Measurements from ENCODE around the gene VTI1A.

The VTI1A gene

GRCh38 chr10:112426111-112426510 lies 20.9 kb upstream of the VTI1A start:
- WGBS, 2 experiments (ENCODE audit: insufficient coverage in 2 of 2), result 100% methylated on average over 1 of the region's 2 CpGs; no CpG with 5 or more reads in 1 of the 2 experiments
- Histone ChIP-seq H3K4me3 (ENCODE audit: extremely low read depth, insufficient read depth, low read length, poor library complexity, severe bottlenecking) (no peak overlapping the region), H3K36me3 (ENCODE audit: control insufficient read depth, insufficient read depth, low read length) (peaks cover 17% of the 10 kb centered on the region), H3K27ac (ENCODE audit: low read depth, low read length, severe bottlenecking) (no peak overlapping the region), H3K4me1 (ENCODE audit: control insufficient read depth, insufficient read depth, low read length, poor library complexity, severe bottlenecking) (no peaks in the 10 kb centered on the region), H3K9me3 (ENCODE audit: control insufficient read depth, low read length) (no peaks in the 10 kb centered on the region)

- Histone ChIP-seq H3K36me3 (ENCODE audit: control insufficient read depth, insufficient read depth, low read length) (peaks cover 47% of the 10 kb centered on the region), H3K4me3 (ENCODE audit: extremely low read depth, insufficient read depth, low read length, poor library complexity, severe bottlenecking) (no peak overlapping the region), H3K4me1 (ENCODE audit: control insufficient read depth, insufficient read depth, low read length, poor library complexity, severe bottlenecking) (no peaks in the 10 kb centered on the region), H3K27ac (ENCODE audit: low read depth, low read length, severe bottlenecking) (no peak overlapping the region), H3K9me3 (ENCODE audit: control insufficient read depth, low read length) (no peaks in the 10 kb centered on the region)
- WGBS, 2 experiments (ENCODE audit: insufficient coverage in 2 of 2), result 79 to 86% methylated on average over 3 of the region's 3 CpGs
These were observed 17.9 kb upstream of the VTI1A start for GRCh38 chr10:112429147-112429546.

GRCh38 chr10:112429654-112430230 lies 17.3 kb upstream of the VTI1A start:
- H3K27ac ChIP-seq (ENCODE audit: low read depth, low read length, severe bottlenecking), result no peak overlapping the region
- peaks cover 53% of the 10 kb centered on the region for H3K36me3 ChIP-seq (ENCODE audit: control insufficient read depth, insufficient read depth, low read length)
- no peak overlapping the region for H3K4me3 ChIP-seq (ENCODE audit: extremely low read depth, insufficient read depth, low read length, poor library complexity, severe bottlenecking)
- no peaks in the 10 kb centered on the region for H3K4me1 ChIP-seq (ENCODE audit: control insufficient read depth, insufficient read depth, low read length, poor library complexity, severe bottlenecking)
- H3K9me3 ChIP-seq (ENCODE audit: control insufficient read depth, low read length), result no peaks in the 10 kb centered on the region
- 95 to 97% methylated on average over 10 of the region's 15 CpGs for WGBS, 2 experiments (ENCODE audit: insufficient coverage in 2 of 2)

DNA sequence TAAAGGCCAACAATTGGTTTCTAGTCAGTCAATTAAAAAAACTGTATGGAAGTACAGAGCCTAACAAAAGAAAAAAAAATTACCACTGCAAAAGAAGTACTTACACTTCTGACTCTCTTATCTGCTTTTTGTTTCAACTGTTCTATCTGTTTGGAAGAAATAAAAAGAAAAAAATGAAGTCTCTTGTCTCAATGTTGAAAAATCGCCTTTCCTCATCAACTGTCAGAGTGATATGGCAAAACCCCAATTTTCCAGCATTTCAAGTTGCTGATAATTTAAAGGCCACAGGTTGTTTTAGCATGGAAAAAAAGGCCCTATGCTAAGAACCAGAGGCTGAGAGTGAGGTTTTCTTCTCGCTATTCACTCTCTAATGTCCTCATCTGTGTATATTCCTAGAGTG lies 13.9 kb upstream of the VTI1A start:
- Histone ChIP-seq H3K36me3 (ENCODE audit: control insufficient read depth, insufficient read depth, low read length) (peaks cover 70% of the 10 kb centered on the region), H3K4me1 (ENCODE audit: control insufficient read depth, insufficient read depth, low read length, poor library complexity, severe bottlenecking) (no peaks in the 10 kb centered on the region), H3K9me3 (ENCODE audit: control insufficient read depth, low read length) (no peaks in the 10 kb centered on the region), H3K4me3 (ENCODE audit: extremely low read depth, insufficient read depth, low read length, poor library complexity, severe bottlenecking) (no peak overlapping the region), H3K27ac (ENCODE audit: low read depth, low read length, severe bottlenecking) (no peak overlapping the region)
- no CpG with 5 or more reads among the region's 2 CpGs for WGBS, 2 experiments (ENCODE audit: insufficient coverage in 2 of 2)

DNA sequence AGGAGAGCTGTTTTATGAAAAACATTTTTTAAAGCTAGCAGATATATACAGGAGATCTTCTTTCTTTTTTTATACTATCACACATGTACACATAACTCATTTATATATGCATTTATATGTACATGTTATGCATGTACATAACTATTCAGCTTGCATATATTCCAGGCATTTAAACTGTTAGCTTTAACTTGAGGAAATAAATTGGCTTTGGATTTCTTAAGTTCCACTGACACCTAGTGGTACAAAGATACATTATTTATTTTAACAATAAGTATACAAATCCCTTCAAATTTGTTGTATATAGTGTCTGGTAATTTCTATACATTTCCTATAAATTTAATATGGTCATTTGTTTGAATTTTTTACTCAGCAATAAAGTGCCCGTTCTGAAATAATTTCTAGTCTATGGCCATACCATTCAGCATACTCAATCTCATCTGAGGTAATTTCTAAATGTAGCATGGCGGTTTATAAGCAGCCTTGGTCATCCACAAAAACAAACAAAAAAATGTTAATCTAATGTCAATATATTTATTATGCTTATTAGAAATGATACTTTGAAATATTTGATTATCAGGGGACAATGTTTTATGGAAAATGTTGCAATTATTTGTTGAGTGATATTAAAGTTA lies 11.9 kb upstream of the VTI1A start:
- WGBS, 2 experiments (ENCODE audit: insufficient coverage in 2 of 2), result no CpG with 5 or more reads among the region's 2 CpGs
- H3K4me1 ChIP-seq (ENCODE audit: control insufficient read depth, insufficient read depth, low read length, poor library complexity, severe bottlenecking), result no peaks in the 10 kb centered on the region
- no peak overlapping the region for H3K4me3 ChIP-seq (ENCODE audit: extremely low read depth, insufficient read depth, low read length, poor library complexity, severe bottlenecking)
- H3K9me3 ChIP-seq (ENCODE audit: control insufficient read depth, low read length), result no peaks in the 10 kb centered on the region
- no peak overlapping the region for H3K27ac ChIP-seq (ENCODE audit: low read depth, low read length, severe bottlenecking)
- H3K36me3 ChIP-seq (ENCODE audit: control insufficient read depth, insufficient read depth, low read length), result peaks cover 78% of the 10 kb centered on the region

DNA sequence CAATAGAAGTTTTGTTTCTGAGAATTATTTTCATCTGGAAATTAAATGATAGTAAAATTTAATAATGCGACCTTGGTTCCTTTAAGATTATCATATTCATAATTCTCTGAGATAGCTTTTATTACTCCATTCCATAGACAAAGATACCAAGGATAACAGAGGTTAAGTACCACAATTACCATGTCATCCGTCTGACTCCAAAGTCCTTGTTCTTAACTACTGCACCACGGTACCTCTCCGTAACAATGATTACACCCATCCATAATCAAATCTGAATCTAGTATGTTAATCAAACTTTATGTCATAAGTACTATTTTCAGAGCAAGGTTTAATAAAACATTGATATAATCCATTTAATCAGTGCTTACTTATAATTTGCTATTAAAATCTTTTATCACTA lies 8.7 kb upstream of the VTI1A start:
- Histone ChIP-seq H3K36me3 (ENCODE audit: control insufficient read depth, insufficient read depth, low read length) (peaks cover 69% of the 10 kb centered on the region), H3K27ac (ENCODE audit: low read depth, low read length, severe bottlenecking) (no peak overlapping the region), H3K4me3 (ENCODE audit: extremely low read depth, insufficient read depth, low read length, poor library complexity, severe bottlenecking) (no peak overlapping the region), H3K4me1 (ENCODE audit: control insufficient read depth, insufficient read depth, low read length, poor library complexity, severe bottlenecking) (no peaks in the 10 kb centered on the region), H3K9me3 (ENCODE audit: control insufficient read depth, low read length) (no peaks in the 10 kb centered on the region)
- 100% methylated on average over 1 of the region's 4 CpGs for WGBS, 2 experiments (ENCODE audit: insufficient coverage in 2 of 2)

- peaks cover 4% of the 10 kb centered on the region for H3K4me1 ChIP-seq (ENCODE audit: control insufficient read depth, insufficient read depth, low read length, poor library complexity, severe bottlenecking)
- H3K36me3 ChIP-seq (ENCODE audit: control insufficient read depth, insufficient read depth, low read length), result peaks cover 75% of the 10 kb centered on the region
- H3K27ac ChIP-seq (ENCODE audit: low read depth, low read length, severe bottlenecking), result no peak overlapping the region
- no peaks in the 10 kb centered on the region for H3K9me3 ChIP-seq (ENCODE audit: control insufficient read depth, low read length)
- WGBS, 2 experiments (ENCODE audit: insufficient coverage in 2 of 2), result 80% methylated on average over 1 of the region's 1 CpG; no CpG with 5 or more reads in 1 of the 2 experiments
- no peak overlapping the region for H3K4me3 ChIP-seq (ENCODE audit: extremely low read depth, insufficient read depth, low read length, poor library complexity, severe bottlenecking)
These were observed 5.5 kb upstream of the VTI1A start for GRCh38 chr10:112441520-112441919.

- H3K9me3 ChIP-seq (ENCODE audit: control insufficient read depth, low read length), result no peaks in the 10 kb centered on the region
- 80% methylated on average over 1 of the region's 3 CpGs for WGBS, 2 experiments (ENCODE audit: insufficient coverage in 2 of 2)
- peaks cover 4% of the 10 kb centered on the region for H3K4me1 ChIP-seq (ENCODE audit: control insufficient read depth, insufficient read depth, low read length, poor library complexity, severe bottlenecking)
- H3K4me3 ChIP-seq (ENCODE audit: extremely low read depth, insufficient read depth, low read length, poor library complexity, severe bottlenecking), result no peak overlapping the region
- H3K27ac ChIP-seq (ENCODE audit: low read depth, low read length, severe bottlenecking), result no peak overlapping the region
- peaks cover 69% of the 10 kb centered on the region for H3K36me3 ChIP-seq (ENCODE audit: control insufficient read depth, insufficient read depth, low read length)
These were observed 5.0 kb upstream of the VTI1A start for GRCh38 chr10:112442063-112442462.

DNA sequence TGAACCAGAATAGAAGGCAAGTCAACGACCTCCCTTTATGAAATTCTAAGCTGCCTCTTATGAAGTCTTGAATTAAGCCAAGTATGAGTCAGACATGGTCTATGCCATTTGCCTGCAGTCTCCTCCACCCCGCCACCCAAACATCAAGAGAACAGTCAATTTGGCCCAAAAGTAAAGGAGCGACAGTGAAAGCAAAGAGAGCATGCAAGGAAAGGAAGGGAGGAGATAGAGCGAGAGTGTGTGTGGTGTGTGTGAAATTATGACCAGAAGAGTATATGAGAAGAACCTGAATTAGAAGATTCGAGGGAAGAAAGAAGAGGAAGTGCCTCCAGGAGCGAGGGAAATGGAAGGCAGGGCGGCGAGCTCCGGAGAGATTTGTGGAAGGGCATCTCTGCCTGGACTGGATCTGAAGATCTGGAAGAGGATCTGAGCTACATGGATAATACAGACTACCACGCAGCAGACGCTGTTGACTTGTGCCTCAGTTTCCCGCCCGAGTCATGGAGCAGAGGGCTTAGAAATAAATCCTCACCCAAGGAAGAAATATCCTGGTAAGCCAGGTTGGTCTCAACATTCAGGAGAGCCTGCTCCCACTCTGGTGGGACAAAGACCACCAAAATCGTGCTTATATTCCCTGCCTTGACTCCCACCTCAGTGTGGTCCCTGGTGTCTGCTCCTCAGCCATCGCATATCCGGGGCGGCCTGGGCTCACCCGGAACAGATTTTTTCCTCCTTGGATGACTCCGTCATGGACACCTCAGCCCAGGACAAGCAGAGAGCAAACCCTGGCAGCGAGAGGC lies 760 bp upstream of the VTI1A start:
- H3K27ac ChIP-seq (ENCODE audit: low read depth, low read length, severe bottlenecking), result peak overlapping the region; percentile 10
- peak overlapping the region; percentile 87 for H3K4me3 ChIP-seq (ENCODE audit: extremely low read depth, insufficient read depth, low read length, poor library complexity, severe bottlenecking)
- peaks cover 4% of the 10 kb centered on the region for H3K4me1 ChIP-seq (ENCODE audit: control insufficient read depth, insufficient read depth, low read length, poor library complexity, severe bottlenecking)
- 2 to 3% methylated on average over 17 to 19 of the region's 20 CpGs for WGBS, 2 experiments (ENCODE audit: insufficient coverage in 2 of 2)
- H3K9me3 ChIP-seq (ENCODE audit: control insufficient read depth, low read length), result no peaks in the 10 kb centered on the region
- H3K36me3 ChIP-seq (ENCODE audit: control insufficient read depth, insufficient read depth, low read length), result peaks cover 52% of the 10 kb centered on the region

DNA sequence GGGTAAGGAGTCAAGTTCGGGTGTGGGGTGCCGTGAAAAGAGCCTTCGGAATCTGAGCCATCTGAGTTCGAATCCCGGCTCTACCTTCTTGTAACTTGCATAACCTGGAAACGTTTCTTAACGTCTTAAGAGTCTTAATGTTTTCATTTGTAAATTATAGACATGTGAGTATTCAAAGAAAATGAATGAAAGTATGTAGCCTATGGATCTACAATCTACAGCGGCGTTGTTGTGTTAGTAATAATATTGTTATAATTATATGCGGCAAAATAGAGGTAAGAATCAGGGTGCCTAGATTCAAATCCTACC lies 559 bp downstream of the VTI1A start:
- H3K36me3 ChIP-seq (ENCODE audit: control insufficient read depth, insufficient read depth, low read length), result peaks cover 44% of the 10 kb centered on the region
- 0 to 3% methylated on average over 3 to 6 of the region's 10 CpGs for WGBS, 2 experiments (ENCODE audit: insufficient coverage in 2 of 2)
- H3K4me3 ChIP-seq (ENCODE audit: extremely low read depth, insufficient read depth, low read length, poor library complexity, severe bottlenecking), result peak overlapping the region; percentile 87
- no peaks in the 10 kb centered on the region for H3K9me3 ChIP-seq (ENCODE audit: control insufficient read depth, low read length)
- H3K4me1 ChIP-seq (ENCODE audit: control insufficient read depth, insufficient read depth, low read length, poor library complexity, severe bottlenecking), result peaks cover 4% of the 10 kb centered on the region
- H3K27ac ChIP-seq (ENCODE audit: low read depth, low read length, severe bottlenecking), result peak overlapping the region; percentile 91

DNA sequence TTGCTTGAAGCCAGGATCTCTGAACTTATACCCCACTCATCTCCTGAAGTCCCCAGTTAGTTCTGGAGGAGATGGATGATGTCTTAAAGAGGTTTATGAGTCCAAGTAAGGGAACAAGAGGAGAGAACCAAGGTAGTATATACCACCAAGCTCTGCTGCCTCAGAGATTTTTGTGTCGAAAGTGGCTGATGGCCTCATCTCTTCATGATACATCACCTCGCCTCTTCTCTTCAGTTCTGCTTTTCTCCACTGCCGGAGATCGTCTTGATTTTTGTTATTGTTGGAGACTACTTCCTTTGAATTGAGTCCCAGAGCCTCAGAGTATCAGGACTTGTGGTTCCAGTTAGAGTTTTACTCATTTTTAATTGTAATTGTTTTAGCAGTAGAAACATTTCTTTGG lies 1.9 kb downstream of the VTI1A start:
- H3K27ac ChIP-seq (ENCODE audit: low read depth, low read length, severe bottlenecking), result no peak overlapping the region
- WGBS, 2 experiments (ENCODE audit: insufficient coverage in 2 of 2), result 100% methylated on average over 2 of the region's 4 CpGs; no CpG with 5 or more reads in 1 of the 2 experiments
- peaks cover 4% of the 10 kb centered on the region for H3K4me1 ChIP-seq (ENCODE audit: control insufficient read depth, insufficient read depth, low read length, poor library complexity, severe bottlenecking)
- H3K4me3 ChIP-seq (ENCODE audit: extremely low read depth, insufficient read depth, low read length, poor library complexity, severe bottlenecking), result no peak overlapping the region
- peaks cover 35% of the 10 kb centered on the region for H3K36me3 ChIP-seq (ENCODE audit: control insufficient read depth, insufficient read depth, low read length)
- peaks cover 5% of the 10 kb centered on the region for H3K9me3 ChIP-seq (ENCODE audit: control insufficient read depth, low read length)

All from mesodermal cell (in vitro differentiated cells).